ENCODE data around the gene CAPZB. TPM values are rescaled to one million over a fixed set of nuclear protein-coding genes. Genes with fewer than 3 reads are reported as not detected.
A peak's percentile ranks its signal among the peaks of the same experiment; 100 is the strongest.

Gene CAPZB
- polyA plus RNA-seq, 3 donors, result 290 to 504 (median 407) TPM

DNA sequence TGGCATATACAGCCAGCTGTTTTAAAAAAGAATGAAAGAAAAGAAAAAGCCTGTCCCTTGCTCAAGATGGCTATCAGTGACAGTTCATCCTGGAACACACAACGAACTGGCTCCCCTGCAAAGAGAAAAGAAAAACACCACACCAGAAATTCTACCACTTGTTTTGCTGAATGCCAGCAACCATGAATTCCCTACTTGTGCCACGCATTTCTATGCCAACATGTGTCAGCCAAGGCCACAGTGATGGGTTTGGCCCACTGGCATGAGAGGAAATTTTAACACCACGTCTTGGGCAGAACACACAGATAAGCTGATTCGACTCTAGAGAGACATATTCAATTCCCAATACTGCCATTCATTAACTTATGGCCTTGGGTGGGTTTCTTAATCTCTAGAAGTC, 64.0 kb downstream of the CAPZB start:
- H2AFZ ChIP-seq (ENCODE audit: insufficient read depth, low read depth, low read length, poor library complexity, severe bottlenecking), result no peak overlapping the region
- H3K4me3 ChIP-seq (replicated peaks in 1 of 3; ENCODE audit: low read depth in 2 of 3, low read length in 3 of 3), result no peak overlapping the region
- H3K9ac ChIP-seq (ENCODE audit: insufficient read depth, low read length, poor library complexity, severe bottlenecking), result no peak overlapping the region
- TF ChIP-seq, protein P1, sequence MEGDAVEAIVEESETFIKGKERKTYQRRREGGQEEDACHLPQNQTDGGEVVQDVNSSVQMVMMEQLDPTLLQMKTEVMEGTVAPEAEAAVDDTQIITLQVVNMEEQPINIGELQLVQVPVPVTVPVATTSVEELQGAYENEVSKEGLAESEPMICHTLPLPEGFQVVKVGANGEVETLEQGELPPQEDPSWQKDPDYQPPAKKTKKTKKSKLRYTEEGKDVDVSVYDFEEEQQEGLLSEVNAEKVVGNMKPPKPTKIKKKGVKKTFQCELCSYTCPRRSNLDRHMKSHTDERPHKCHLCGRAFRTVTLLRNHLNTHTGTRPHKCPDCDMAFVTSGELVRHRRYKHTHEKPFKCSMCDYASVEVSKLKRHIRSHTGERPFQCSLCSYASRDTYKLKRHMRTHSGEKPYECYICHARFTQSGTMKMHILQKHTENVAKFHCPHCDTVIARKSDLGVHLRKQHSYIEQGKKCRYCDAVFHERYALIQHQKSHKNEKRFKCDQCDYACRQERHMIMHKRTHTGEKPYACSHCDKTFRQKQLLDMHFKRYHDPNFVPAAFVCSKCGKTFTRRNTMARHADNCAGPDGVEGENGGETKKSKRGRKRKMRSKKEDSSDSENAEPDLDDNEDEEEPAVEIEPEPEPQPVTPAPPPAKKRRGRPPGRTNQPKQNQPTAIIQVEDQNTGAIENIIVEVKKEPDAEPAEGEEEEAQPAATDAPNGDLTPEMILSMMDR (IDR thresholded peaks at IDR 0.05), result no peak
- peaks cover 100% of the 10 kb centered on the region for H4K20me1 ChIP-seq (ENCODE audit: insufficient read depth, low read length)
- 100% methylated on average over 1 of the region's 4 CpGs for WGBS (ENCODE audit: insufficient coverage)
- H3K79me2 ChIP-seq (ENCODE audit: insufficient read depth, low read length), result peaks cover 99% of the 10 kb centered on the region
- H3K36me3 Mint-ChIP-seq, result peaks cover 46 to 55% of the 10 kb centered on the region in 2 donors
- no peak for DNase-seq
- no peaks in the 10 kb centered on the region for H3K9me3 Mint-ChIP-seq
- peaks cover 0 to 11% of the 10 kb centered on the region in 2 donors for H3K4me1 ChIP-seq (ENCODE audit: control insufficient read depth in 1 of 2, insufficient read depth in 2 of 2, low read length in 2 of 2)
- peaks cover 0 to 4% (median 0%) of the 10 kb centered on the region in 3 donors for H3K27me3 Mint-ChIP-seq (ENCODE audit: low read depth in 3 of 3)
- H3K4me3 Mint-ChIP-seq, result no peak overlapping the region
- intact Hi-C loops (cut with micrococcal nuclease), result no loop called here
- no peak overlapping the region for H3K4me2 ChIP-seq (replicated peaks; ENCODE audit: extremely low read depth, low read length, poor library complexity, severe bottlenecking)
- no peaks in the 10 kb centered on the region for H3K27me3 ChIP-seq (ENCODE audit: control insufficient read depth in 2 of 2, insufficient read depth in 2 of 2, low read length in 2 of 2)
- no peak overlapping the region for H3K27ac ChIP-seq (ENCODE audit: low read depth in 1 of 2, low read length in 2 of 2)
- H3K27ac Mint-ChIP-seq, result peak overlapping the region in 1 of 7 donors; percentile 79
- peaks cover 34 to 43% of the 10 kb centered on the region in 2 donors for H3K36me3 ChIP-seq (replicated peaks in 1 of 2; ENCODE audit: control insufficient read depth in 1 of 2, insufficient read depth in 2 of 2, low read length in 2 of 2)
- H3K9me3 ChIP-seq (replicated peaks in 1 of 2; ENCODE audit: control insufficient read depth in 1 of 2, insufficient read depth in 1 of 2, low read length in 2 of 2), result no peaks in the 10 kb centered on the region
- peaks cover 30% of the 10 kb centered on the region for H3K4me1 Mint-ChIP-seq

DNA sequence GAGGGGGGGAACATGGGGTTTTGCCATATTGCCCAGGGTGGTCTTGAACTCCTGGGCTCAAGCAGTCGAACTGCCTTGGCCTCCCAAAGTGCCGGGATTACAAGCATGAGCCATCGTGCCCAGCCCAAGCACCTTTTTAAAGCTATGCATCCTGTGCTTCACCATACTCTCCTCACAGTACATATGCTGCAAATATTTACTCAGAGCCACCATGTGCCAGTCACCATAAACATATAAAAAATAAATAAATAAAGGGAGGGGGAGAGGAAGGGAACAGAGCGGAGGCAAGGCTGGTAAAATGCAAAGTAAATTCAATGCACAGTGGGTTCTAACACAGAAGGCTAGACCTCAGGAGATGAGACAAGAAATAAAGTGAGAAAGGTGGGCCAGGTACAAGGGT, 64.7 kb downstream of the CAPZB start:
- Histone ChIP-seq H3K27me3 (ENCODE audit: control insufficient read depth in 2 of 2, insufficient read depth in 2 of 2, low read length in 2 of 2) (no peaks in the 10 kb centered on the region), H3K79me2 (ENCODE audit: insufficient read depth, low read length) (peaks cover 99% of the 10 kb centered on the region), H2AFZ (ENCODE audit: insufficient read depth, low read depth, low read length, poor library complexity, severe bottlenecking) (no peak overlapping the region), H3K9ac (ENCODE audit: insufficient read depth, low read length, poor library complexity, severe bottlenecking) (no peak overlapping the region), H3K9me3 (replicated peaks in 1 of 2; ENCODE audit: control insufficient read depth in 1 of 2, insufficient read depth in 1 of 2, low read length in 2 of 2) (no peaks in the 10 kb centered on the region), H4K20me1 (ENCODE audit: insufficient read depth, low read length) (peaks cover 100% of the 10 kb centered on the region), H3K4me2 (replicated peaks; ENCODE audit: extremely low read depth, low read length, poor library complexity, severe bottlenecking) (no peak overlapping the region), H3K4me3 (replicated peaks in 1 of 3; ENCODE audit: low read depth in 2 of 3, low read length in 3 of 3) (no peak overlapping the region), H3K27ac (ENCODE audit: low read depth in 1 of 2, low read length in 2 of 2) (no peak overlapping the region), H3K4me1 (ENCODE audit: control insufficient read depth in 1 of 2, insufficient read depth in 2 of 2, low read length in 2 of 2) (peaks cover 0 to 8% of the 10 kb centered on the region in 2 donors), H3K36me3 (replicated peaks in 1 of 2; ENCODE audit: control insufficient read depth in 1 of 2, insufficient read depth in 2 of 2, low read length in 2 of 2) (peaks cover 42 to 48% of the 10 kb centered on the region in 2 donors)
- Mint-ChIP-seq H3K4me3 (no peak overlapping the region), H3K4me1 (peaks cover 22% of the 10 kb centered on the region), H3K27ac (peak overlapping the region in 1 of 7 donors; percentile 73), H3K36me3 (peaks cover 47 to 56% of the 10 kb centered on the region in 2 donors), H3K9me3 (no peaks in the 10 kb centered on the region), H3K27me3 (ENCODE audit: low read depth in 3 of 3) (peaks cover 0 to 4% (median 0%) of the 10 kb centered on the region in 3 donors)
- WGBS (ENCODE audit: insufficient coverage), result no CpG with 5 or more reads among the region's 4 CpGs
- TF ChIP-seq, protein P1 (IDR thresholded peaks at IDR 0.05), result no peak
- no peak for DNase-seq
- intact Hi-C loops (cut with micrococcal nuclease), result no loop called here

Measured in CD14-positive monocyte (primary cell).